HG03575 (cell line): ENCODE data around the gene CUEDC1.

Experiments
- ATAC-seq: cut with Tn5 transposase; IDR thresholded peaks from one replicate; pipeline ENCODE4 v1.9.1; 2021; ENCODE audit not compliant: unreplicated experiment, insufficient number of reproducible peaks, low FRiP score; ENCODE audit errors: extremely low read depth

The CUEDC1 gene

GRCh38 chr17:57943645-57944044, 11.6 kb downstream of the CUEDC1 start:
- no peak for ATAC-seq

- no peak for ATAC-seq
Measured at GRCh38 chr17:57943140-57943539, 12.1 kb downstream of the CUEDC1 start.

GRCh38 chr17:57941384-57942370, 13.5 kb downstream of the CUEDC1 start:
- ATAC-seq = no peak

- ATAC-seq = no peak
Measured at GRCh38 chr17:57940653-57941329, 14.4 kb downstream of the CUEDC1 start.

GRCh38 chr17:57940231-57940630, 15.0 kb downstream of the CUEDC1 start:
- no peak for ATAC-seq

- ATAC-seq = peak; percentile 41
Measured at GRCh38 chr17:57939797-57940196, 15.4 kb downstream of the CUEDC1 start.

GRCh38 chr17:57938061-57938502, 17.1 kb downstream of the CUEDC1 start:
- ATAC-seq = no peak

- ATAC-seq = no peak
Measured at GRCh38 chr17:57937492-57937891, 17.7 kb downstream of the CUEDC1 start.

- no peak for ATAC-seq
Measured at GRCh38 chr17:57935833-57936807, 19.1 kb downstream of the CUEDC1 start.

GRCh38 chr17:57931488-57932137, 23.6 kb downstream of the CUEDC1 start:
- ATAC-seq = no peak

GRCh38 chr17:57930239-57930638, 25.0 kb downstream of the CUEDC1 start:
- ATAC-seq = no peak

- no peak for ATAC-seq
Measured at GRCh38 chr17:57929386-57929785, 25.8 kb downstream of the CUEDC1 start.

GRCh38 chr17:57928928-57929327, 26.3 kb downstream of the CUEDC1 start:
- no peak for ATAC-seq

GRCh38 chr17:57927048-57927723, 28.0 kb downstream of the CUEDC1 start:
- no peak for ATAC-seq

GRCh38 chr17:57926723-57927047, 28.5 kb downstream of the CUEDC1 start:
- ATAC-seq = no peak

- no peak for ATAC-seq
Measured at GRCh38 chr17:57925361-57925990, 29.7 kb downstream of the CUEDC1 start.

GRCh38 chr17:57924677-57925076, 30.5 kb downstream of the CUEDC1 start:
- no peak for ATAC-seq
